Stimulated activated CD8-positive, alpha-beta memory T cell treated with anti-CD3 and anti-CD28 coated beads, Interleukin-7, amount 100 ng/mL, for 48 hours (primary cell): Measurements from ENCODE around the gene OPA3.
"Not testable (repeated sequence)": the region's sequence is repeated elsewhere in the genome, so short reads cannot be mapped to it uniquely, and the experiment has no call there.

Experiments
- DNase-seq, 2 donors: peaks; one replicate each; pipeline ENCODE4 v3.0.0-alpha.2; 2020; ENCODE audit warnings: low read depth in 1 of 2; ENCODE audit errors: extremely low read depth in 1 of 2

The OPA3 gene

DNA sequence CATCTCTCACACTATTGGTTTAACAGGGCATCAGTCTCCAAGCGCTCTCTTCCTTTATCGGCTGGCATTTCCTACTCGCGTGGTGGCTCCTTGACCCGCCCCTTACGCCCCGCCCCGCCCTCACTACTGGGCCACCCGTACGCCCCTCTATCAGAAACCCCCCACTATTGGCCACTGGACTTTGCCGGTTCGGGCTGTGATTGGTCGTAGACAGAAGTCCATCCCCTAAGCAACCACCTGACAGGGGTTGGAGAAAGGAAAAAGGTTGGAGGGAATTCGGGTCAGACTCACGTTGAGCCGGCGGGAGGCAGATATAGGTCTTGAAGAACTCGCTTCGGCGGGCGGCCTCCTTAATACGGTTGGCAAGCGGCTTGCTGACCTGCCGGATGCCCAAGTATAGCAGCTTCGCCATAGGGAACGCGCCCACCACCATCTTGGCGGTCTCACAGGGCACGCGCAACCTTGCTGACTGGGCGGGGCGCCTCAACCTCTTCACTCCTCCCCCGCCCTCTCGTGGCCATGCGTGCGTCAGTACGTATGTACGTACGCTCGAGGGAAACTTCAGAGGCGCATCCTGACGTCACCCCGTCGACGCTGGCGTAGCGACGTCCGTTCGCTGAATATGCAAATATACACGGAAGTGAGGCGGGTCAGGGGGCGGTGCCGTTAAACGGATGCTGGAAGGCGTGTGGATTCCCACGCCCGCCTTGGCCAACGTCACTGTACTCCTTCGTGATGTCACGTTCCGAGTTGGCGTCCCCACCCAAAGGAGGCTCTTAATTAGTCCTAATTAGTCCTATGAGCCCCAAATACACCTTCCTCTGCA, at the start of gene OPA3:
Gene OPA3 (minus strand): TSS at position 471 of the 826 bp plus-strand sequence. CDS start 38 bp downstream, at position 433.
- peak; percentile 93 to 100 for DNase-seq

DNA sequence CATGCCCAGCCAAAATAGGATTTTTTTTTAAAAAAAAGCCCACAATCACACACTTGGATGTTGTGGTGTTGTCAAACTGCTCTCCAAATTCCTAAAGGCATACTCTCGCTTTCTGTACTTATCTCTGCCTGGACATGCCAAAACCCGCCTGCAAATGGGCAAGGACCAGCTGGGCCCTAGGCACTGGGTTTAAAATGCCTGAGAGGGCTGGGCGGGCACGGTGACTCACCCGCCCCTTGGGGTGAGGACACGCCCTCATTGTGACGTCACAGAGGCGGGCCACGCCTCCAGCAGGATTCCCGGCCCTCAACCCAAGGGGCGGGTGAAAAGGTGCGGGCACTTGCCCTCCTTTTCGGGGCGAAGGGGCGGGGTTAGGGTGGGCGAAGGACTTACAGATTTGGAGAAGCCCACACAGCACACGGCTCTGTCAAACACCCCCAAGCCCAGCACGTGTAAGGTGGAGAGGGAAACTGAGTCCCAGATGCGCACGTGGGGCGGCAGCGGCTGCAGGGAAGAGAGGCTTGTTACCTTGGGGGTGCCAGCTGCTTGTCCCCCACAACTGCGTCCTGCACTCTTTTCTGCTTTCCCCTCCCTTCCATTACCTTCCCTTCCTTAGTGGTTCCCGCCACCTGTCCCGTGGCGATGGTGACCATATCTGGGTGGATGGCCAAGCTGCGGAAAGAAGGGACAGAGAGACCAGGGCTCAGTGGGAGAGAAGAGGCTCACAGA, 48.0 kb upstream of the OPA3 start:
- DNase-seq, result peak; percentile 16 to 34

DNA sequence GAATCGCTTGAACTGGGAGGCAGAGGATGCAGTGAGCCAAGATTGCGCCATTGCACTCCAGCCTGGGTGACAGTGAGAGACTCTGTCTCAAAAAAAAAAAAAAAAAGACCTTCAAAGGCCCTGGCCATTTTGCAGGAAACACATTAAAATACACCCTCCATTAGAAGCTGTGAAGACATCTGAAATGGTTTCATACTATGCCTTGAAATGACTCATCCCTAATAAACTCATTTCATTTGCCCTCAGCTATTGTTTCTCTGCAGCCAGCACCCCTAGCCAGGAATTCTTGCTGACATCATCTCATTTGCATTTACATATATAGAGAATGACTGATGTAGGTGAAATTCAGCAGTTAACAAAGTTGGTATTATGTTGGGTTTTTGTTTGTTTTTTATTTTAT, 45.9 kb upstream of the OPA3 start:
- DNase-seq, result no peak

DNA sequence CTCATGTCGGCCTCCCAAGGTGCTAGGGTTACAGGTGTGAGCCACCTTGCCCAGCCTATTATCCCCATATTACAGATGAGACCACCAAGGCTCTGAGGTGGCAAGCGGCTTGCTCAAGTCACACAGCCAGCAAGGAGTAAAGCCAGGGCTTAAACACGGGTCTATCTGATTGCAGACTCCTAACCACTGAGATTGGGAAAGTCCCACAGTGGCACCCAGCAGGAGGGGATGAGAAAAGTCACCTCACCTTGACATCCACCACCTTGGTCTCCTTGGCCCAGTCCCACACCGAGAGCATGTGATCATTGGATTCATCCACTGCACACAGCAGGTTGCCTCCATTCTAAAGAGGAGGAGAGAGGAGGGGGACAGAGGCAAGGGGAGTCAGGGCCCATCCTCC, 45.1 kb upstream of the OPA3 start:
- DNase-seq, result no peak

DNA sequence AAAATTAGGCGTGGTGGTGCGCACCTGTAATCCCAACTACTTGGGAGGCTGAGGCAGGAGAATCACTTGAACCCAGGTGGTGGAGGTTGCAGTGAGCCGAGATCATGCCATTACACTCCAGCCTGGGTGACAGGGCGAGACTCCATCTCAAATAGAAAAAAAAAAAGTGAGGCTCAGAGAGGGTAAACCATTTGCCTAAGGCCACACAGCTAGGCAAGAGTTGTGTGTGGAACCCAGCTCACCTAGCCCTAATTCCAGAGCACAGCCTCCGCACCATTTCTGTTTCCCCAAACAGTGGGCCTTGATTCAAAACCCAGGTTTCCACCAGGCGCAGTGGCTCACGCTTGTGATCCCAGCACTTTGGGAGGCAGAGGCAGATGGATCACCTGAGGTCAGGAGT, 43.6 kb upstream of the OPA3 start:
- DNase-seq, result not testable (repeated sequence)

DNA sequence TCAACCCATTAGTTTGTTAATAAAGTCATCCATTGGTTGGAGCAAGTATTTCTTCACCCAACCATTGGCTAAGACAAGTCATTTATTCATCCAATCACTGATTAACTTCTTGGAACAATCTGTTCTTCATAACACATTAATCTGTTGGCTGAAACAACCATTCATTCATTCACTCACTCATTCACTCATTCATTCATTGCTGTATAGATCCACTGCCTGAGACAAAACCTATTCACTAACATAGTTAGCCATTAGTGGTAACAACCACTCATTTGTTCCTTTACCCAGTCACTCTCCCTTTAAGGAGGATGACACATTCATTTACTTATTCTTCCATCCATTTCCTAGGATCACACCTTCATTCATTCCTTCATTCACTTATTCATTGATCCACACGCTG, 39.4 kb upstream of the OPA3 start:
- DNase-seq, result no peak

DNA sequence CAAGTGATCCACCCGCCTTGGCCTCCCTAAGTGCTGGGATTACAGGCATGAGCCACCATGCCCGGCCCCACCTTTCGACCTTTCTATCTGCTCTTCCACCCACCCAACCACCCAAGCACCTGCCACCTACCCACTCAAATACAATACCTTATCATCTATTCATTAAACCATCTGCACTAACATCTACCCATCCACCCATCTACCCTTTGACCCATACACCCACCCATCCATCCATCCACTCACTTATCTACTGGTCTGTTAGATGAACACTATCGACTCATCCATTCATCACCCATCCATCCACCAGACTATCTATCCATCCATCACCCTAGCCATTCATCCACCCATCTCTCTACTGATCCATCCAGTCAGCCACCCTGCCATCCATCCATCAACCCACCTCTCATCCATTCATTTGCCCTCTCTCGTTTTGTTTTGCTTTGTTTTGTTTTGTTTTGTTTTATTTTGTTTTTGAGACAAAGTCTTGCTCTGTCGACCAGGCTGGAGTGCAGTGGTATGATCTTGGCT, 37.4 kb upstream of the OPA3 start:
- DNase-seq, result no peak

DNA sequence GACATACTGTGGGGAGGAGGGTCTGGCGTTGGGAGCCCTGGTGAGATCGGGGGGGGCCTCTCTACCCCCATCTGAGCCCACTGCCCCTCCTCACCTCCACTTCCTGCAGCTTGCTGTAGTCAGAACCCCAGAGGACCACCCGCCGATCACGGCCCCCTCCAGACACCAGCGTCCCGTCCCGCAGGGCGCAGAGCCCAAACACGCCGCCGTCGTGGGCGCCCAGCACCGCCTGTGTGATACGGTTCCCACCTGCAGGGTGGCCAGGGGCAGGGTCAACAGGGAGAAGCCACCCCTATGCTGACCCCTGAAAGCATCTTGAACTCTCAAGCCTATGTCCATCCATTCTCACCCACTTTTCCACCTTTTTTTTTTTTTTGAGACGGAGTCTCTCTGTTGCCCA, 36.8 kb upstream of the OPA3 start:
- DNase-seq, result no peak

DNA sequence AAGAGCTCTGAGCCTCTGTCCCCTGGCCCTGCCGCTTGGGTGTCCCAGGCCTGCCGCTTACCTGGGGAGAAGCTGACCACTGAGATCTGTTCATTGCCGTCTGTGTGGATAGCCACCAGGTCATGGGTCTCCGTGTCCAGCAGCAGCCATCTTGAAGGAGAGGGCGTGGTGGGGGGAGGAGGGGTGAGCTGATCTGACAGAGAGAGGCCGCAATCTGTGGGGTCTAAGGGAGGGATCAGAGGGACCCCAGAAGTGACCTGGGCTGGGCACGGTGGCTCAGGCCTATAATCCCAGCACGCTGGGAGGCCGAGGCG, 32.1 kb upstream of the OPA3 start:
- no peak for DNase-seq

DNA sequence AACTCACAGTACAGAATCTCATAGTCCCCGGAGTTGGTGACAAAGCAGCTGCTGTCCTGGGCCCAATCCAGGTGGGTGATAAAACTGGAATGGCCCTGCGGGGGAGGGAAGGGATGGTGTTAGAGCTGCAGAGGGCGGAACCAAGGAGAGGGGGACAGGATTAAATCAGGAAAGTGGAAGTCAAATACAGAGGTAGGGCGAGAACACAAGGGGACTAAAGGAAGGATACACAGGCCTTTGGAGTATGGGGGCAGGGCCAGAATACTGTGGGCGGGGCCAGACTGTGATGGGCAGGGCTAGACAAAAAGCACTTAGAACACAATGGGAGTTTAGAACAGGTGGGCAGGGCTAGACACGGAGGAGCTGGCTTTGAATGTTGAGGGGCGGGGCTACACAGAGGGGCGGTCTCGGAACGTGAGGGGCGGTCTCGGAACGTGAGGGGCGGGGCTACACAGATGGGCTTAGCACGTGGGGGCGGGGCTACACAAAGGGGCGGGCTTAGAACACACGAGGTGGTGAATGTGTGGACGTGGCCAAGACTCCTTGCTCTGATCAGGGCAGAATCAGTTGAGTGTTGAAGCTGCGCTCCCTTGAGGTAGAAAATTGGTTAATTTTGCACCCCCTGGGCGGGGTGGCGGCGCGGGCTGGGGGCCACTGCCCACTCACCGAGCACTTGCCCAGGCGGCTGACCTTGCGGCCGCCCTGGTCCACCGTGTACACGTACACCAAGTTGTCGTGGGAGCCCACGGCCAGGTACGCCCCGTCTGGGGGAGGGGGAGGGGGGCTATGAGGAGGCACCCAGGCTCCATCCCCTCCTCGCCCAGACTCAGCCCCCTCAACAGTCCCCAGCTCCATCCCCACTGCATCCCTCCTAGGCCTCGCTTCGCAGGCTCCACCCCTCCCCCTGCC, 31.4 kb upstream of the OPA3 start:
- peak; percentile 63 to 84 for DNase-seq

DNA sequence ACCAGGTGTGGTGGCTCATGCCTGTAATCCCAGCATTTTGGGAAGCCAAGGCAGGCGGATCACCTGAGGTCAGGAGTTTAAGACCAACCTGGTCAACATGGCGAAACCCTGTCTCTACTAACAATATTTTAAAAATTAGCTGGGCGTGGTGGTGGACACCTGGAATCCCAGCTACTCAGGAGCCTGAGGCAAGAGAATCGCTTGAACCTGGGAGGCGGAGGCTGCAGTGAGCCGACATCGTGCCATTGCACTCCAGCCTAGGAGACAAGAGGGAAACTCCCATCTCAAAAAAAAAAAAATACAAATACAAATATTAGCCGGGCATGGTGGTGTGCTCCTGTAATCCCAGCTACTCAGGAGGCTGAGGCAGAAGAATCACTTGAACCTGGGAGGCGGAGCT, 30.5 kb upstream of the OPA3 start:
- not testable (repeated sequence) for DNase-seq

DNA sequence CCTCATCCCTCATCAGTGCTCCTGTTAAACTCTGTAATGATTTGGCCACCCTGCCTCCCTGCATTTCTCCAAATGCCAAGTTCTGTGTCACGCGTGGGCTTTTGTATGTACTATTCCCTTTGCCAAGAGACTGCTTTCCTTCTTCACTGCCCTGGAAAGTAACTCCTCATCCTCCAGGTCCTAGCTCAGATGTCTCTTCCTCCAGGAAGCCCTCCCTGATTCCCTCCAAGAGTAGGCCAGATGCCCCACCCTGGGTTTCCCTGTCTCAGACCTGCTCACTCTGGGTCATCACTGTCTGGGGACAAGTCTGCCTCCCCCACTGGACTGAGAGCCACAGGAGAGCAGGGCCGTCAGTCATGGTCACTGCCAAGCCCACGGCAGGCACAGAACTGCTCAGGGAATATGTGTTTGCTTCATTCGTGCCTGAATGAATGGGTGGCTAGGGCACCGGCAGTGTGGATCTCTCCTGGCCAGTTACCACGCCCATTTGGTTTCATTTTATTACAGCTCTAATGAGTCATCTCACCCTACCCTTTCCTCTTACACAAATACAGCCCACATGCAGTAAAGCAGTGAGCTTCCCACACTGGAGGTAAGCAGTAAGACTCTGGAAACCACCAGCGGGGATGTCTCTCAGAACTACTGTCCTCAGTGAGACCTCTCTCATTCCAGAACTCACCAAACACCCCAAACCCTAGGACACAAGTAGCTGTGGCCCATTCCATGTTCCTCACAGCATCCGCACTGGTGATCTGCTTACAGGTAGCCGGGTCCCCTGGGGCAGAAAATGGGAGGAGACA, 29.5 kb upstream of the OPA3 start:
- DNase-seq, result peak in 1 of 2 donors; percentile 50

DNA sequence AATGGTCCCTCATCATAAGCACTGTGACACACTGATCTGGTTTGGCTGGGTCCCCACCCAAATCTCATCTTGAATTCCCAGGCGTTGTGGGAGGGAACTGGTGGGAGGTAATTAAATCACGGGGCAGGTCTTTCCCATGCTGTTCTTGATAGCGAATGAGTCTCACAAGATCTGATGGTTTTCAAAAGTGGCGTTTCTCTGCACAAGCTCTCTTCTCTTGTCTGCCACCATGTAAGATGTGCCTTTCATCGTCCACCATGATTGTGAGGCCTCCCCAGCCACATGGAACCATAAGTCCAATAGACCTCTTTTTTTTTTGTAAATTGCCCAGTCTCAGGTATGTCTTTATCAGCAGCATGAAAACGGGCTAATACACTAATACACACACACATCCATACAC, 24.3 kb upstream of the OPA3 start:
- DNase-seq, result no peak

DNA sequence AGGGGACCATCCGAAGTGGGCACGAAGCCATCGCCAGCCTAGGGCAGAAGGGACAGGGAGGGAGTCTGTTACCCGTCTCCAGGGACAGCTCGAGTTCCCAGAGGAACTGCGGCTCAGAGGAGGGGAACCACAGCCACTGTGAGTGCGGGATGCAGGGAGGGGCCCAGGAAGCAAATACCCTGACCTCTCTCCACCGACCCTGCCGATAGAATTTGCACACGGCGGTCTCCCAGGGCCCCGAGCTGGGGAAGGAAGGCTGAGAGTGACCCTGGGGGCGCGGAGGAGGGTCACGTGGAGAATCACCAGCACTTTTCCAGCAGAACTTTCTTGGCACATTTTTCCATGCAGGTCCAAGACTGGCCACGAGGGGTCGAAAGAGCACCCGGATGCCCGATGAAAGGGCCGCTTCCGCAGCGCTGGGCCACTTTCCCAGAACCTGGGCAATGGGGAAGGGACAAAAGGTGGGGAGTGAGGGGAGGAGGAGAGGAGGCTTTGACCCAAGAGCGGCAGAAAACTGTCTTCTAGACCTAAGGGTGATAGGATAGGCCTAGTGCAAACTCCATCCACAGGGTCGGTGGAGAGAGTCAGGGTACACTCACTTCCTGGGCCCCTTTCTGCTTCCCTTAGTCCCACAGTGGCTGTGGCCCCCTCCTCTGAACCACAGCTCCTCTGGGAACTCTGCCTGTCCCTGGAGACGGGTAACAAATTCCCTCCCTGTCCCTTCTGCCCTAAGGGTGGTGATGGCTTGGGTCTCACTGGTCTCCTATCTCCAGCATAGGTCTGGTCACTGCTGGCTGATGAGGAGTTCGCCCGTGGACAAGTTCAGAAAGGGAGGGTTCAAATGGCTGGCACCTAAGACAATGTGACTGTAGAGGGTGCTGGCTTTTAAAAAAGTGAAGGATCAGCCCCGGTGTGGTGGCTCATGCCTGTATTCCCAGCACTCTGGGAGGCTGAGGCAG, 22.7 kb upstream of the OPA3 start:
- DNase-seq, result no peak

DNA sequence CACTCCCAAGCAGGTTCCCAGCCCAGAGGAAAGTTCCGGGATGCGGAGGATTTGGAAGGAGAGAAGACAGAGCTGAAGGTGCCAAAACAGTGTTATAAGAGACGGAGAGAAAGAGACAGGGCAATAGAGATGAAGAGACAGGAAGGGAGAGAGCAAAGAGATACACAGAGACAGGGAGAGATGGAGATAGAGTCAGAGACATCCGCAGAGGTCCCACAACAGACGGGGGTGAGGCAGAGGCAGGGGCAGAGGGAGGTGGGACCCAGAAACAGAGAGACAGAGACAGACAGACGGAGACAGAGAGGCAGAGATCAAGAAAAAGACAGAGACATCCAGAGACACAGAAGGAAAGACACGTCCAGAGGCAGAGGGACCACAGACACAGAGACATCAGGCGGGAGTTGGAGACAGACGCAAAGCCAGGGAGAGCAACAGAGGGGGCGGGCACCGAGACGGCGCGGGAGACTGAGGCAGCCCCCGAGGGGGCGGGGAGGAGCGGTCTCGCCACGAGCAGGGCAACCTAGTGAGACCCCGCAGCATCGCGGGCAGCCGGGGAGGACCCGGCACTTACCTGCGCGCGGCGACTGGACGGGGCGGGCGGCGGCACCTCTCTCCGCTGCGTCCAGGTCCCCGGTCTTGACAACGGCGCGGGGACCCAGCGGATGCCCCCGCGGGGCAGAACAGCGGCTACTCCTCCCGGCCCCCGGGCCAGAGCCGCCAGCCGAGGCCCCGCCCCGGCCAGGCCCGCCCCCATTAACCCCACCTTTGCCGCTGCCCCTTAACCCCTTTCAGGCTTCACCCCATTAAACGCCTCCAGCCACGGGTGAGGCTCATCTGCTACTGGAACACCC, 17.1 kb upstream of the OPA3 start, which contains the start of gene GPR4:
Gene GPR4 (minus strand): TSS at position 689 of the 851 bp plus-strand sequence. CDS start 10,346 bp downstream, outside the sequence.
- DNase-seq, result no peak

DNA sequence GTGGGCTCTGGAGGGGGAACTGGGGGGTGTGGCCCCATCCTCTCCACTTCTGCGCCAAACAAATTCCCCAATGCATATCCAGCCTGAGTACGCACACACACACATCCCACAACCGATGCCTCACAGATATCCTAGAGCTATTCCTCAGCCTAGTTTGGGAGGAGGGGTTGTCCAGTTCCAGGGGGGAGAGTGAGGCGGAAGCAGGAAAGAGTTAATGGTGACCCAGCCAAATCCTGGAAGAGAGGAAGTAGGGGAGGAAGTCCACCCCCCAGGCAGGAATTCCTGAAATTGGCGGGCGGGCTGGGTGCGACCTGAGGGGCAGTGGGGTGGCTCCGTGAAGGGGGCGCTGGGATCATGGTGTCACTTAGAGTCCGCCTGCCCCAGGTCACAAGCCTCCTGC, 16.5 kb upstream of the OPA3 start:
- no peak for DNase-seq

DNA sequence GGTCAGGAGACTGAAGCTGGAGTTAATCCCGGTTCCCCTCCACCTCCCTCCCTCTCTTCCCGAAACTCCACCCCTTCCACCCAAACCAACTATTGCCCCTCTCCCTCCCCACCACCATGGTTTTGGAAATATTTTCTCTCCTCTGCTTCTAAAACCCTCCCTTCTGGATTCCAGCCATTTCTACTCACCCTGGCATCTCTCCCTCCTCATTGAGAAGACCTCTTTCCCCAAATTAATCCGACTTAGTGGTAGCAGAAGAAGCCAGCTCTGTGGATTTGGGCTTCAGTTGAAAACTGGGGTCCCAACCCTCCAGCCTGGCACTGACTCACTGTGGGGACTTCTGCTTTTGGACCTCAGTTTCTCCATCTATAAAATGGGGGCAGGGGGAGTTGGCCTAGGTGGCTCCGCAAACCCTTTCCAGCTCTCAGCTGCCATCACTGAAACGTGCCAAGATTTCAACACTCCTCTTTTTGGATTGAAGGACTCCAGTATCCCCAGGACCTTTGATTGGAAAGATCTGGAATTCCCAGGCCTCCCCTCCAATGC, 15.8 kb upstream of the OPA3 start:
- no peak for DNase-seq

DNA sequence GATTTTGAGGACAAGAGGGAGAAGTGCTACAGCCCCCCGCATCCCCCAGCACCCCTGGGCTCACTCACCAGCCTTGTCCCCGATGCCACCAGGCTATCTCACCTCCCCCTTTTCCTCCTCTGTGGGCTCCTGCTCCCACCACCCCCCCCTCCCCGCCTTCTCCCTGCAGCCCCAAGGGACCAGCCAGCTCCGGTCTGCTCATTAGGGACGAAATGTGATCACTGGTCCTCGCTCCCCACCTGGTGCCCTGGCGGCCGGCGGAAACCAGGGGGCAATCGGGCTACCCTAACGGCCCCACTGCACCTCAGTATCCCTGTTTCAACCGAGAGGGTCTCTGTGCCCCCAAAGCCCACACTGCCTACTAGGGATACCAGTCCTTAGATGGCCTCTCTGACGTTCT, 14.7 kb upstream of the OPA3 start:
- no peak for DNase-seq
